Stimulated activated CD4-positive, alpha-beta T cell treated with anti-CD3 and anti-CD28 coated beads, TNF-alpha, amount 100 ng/mL, for 24 hours (primary cell): Measurements from ENCODE around the gene GPC5.
"Not testable (repeated sequence)": the region's sequence is repeated elsewhere in the genome, so short reads cannot be mapped to it uniquely, and the experiment has no call there.

Source experiments
- DNase-seq, 3 experiments: peaks; one replicate each; pipeline ENCODE4 v3.0.0-alpha.2; 2020; ENCODE audit warnings: low read depth in 3 of 3

The GPC5 gene

DNA sequence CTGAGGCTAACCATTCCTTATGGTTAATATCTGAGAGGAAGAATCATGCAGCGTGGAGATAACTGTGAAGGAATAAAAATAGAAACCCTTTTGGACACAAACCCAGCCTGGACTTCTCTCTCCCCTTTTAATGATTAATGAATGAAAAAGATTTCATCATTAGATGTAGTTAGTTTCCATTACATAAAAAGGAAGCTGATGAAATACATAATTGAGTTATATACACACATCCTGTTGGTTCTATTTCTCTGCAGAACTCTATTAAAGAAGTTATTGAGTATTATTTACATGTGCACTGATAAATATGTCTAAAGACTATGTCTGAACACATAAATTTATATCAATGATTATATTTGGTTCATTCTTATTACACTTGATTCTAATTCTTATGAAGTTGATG is 465.3 kb downstream of the GPC5 start:
- DNase-seq = no peak

DNA sequence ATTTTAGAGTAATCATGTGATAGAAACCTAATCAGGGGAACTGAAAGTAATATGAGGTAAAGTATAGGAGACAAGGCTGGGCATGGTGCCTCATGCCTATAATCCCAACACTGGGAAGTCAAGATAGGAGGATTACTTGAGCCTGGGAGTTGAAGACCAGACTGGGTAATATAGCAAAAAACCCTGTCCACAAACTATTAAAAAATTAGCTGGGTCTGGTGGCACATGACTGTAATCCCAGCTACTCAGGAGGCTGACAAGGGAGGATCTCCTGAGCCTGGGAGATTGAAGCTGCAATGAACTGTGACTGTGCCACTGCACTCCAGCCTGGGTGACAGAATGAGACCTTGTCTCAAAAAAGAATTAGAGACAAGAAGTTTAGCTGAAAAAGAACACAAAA is 469.9 kb downstream of the GPC5 start:
- DNase-seq = no peak

DNA sequence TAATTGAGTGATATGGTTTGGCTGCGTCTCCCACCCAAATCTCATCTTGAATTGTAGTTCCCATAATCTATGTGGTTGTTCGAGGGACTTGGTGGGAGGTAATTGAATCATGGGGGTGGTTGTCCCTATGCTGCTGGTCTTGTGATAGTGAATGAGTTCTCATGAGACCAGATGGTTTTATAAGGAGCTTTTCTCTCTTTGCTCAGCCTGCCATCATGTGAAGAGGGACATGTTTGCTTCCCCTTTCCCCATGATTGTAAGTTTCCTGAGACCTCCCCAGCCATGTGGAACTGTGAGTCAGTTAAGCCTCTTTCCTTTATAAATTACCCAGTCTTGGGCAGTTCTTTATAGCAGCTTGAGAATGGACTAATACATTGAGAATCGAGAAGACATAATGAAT is 480.1 kb downstream of the GPC5 start:
- DNase-seq = no peak

DNA sequence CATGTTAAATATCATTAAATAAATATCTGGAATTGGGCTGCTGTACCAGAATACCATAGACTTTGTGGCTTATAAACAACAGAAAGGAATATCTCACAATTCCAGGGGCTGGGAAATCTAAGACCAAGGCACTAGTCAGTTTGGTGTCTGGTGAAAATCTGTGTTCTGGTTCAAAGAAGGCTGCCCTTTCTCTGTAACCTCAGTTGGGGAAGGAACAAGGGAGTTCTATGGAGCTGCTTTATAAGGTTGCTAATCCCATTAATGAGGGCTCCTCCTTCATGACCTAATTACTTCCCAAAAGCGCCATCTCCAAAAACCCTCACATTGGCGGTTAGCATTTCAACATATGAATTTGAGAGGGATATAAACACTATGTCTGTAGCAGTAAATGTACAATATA is 480.9 kb downstream of the GPC5 start:
- no peak for DNase-seq

DNA sequence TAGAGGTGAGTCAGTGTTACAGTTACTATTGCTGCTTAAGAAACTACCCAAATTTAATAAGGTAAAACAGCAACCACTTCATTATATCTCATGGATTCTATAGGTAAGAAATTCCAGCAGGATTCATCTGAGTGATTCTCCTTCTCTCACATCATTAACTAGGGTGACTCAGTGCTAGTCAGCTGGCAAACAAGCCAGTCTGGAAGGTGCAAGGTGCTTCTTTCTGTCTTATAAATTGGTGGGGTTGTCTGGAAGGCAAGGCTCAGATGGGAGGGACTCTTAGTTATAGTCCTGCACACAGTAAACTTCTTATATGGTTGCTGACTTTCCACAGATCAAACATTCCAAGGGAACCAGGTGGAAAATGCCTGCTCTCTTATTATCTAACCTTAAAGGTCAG is 484.5 kb downstream of the GPC5 start:
- no peak for DNase-seq

DNA sequence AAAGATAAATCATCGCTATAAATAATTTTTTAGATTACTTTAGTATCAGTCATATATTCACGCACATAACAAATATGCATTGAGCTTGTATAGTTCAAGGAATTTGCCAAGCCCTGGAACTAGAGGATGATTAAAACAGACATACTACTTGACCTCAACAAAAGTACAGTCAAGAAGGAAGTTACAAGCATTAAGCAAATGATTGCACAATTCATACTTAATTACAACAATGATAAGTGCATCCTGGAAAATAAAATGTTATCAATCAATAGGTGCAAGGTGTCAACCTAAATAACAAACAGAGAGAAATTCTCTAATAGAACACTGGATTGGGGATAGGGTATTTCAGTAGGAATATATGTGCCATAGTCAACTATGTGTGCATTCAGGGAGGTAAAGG is 491.2 kb downstream of the GPC5 start:
- no peak for DNase-seq

DNA sequence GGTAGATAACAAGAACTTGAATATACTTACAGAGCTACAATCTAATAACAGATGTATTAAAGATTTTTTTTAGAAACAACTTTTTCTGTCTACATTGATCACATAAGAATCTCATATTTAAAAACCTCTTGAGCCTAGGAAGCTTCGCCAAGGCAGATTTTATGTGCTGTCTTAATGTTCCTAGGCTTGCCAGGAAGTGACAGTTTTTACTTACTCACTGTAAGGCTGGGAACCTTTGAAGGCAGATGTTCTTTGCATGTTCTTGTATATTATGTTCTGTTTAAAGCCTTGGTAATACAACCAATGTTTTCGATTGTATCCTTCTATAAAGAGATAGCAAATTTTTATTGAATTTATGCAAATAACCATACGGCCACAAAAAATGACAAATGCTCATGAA is 492.7 kb downstream of the GPC5 start:
- no peak for DNase-seq

DNA sequence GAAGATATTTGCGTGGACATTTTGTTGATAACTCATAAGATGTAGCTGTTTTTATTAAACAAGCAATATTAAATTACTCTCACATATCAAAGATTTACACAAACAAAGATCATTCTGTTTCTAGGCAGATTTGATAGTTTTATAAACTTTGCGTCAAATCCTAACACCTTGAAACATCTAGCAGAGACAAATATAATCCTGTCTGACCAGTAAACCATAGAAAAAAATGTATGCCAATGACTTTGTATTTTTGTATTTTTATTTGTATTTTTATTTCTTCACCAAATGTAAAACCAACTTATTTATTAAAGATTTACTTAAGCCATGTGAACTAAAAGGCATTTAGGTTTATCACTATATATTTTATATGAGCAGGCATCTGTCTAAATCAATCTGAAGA is 494.6 kb downstream of the GPC5 start:
- DNase-seq = no peak

DNA sequence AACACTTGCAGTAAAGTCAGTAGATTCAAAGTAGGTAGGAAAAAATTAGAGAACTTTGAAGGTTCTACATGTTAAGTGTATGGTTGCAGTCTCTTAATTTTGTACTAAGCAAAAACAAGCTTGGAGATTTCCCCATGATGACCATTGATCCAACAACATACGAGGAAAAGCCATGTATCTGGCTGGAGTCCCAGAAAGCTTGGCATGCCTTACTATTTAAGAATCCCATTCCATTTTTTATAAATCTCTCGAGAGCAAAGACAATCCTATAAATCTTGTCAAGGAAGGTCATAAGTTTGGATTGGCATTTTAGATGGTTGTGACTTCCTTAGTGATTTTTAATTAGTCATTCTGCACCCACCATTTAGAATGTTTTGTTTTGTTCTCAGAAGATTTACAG is 495.9 kb downstream of the GPC5 start:
- DNase-seq = no peak

DNA sequence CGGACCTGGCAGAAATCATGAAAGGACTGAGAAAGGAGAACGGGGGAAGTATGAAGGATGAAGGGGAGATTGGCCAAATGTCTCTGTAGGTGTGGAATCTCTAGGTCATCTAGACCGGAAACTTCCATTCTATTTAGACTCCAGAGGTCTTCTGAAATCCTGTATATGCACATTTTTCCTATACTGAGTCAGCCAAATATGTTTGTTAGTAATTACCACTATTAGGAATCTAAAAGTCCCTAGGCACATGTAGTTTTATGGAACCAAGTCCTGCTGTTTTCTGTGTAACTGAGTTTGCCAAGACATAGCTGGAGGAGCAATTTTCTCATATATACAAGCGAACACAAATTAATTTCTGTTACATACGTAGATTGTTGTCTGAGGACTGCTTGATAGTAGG is 498.1 kb downstream of the GPC5 start:
- no peak for DNase-seq

DNA sequence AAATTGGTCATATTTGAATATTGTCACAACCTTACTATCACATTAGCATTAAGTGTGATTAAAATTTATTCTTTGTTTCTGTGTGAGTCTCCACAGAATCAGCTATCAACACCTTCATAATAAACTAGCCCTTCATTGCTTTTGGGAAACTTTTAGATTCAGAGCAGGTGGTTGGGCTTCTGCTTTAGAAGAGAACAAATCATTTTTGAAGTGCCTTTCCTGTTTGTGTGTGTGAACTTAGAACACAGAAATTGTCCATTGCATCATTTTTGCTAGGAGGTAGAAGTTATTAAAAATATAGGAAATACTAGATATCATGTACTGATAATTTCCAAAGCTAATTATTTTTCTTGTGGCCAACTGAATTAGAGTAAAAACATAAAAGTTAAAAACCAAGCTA is 500.6 kb downstream of the GPC5 start:
- DNase-seq = not testable (repeated sequence)

DNA sequence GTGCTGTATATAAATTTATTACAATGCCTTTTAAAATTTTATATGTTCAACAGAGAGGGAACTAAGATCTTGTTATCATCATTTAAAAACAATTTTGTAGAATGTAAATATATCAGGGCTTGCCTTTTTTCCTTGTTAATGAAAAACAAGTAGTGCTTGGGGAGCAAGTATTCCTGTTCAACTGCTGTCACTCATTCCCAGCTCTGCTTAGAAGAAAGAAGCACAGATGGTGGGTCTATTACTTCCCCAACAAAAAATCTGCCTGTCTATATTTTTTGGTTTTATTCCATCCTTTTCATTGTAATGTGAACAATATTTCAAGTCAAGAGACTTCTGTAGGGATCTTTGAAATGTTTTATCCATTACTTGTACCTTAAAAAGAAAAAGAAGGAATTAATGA is 503.9 kb downstream of the GPC5 start:
- DNase-seq = no peak

DNA sequence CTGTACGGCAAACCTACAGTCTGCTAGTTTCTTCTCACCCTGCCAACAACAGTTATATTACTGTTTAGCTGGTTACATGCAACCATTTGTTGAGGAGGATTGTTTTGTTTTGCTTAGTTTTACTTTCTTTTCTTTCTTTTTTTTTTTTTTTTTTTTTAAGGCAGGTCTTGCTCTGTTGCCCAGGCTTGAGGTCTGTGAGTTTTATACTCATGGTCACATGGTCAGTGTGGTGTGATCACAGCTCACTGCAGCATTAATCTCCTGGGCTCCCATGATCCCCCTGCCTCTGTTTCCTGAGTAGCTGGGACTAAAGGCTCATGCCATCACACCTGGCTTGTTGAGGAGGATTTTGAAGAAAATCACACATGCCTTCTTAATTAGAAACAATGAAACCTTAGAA is 505.6 kb downstream of the GPC5 start:
- DNase-seq = no peak

DNA sequence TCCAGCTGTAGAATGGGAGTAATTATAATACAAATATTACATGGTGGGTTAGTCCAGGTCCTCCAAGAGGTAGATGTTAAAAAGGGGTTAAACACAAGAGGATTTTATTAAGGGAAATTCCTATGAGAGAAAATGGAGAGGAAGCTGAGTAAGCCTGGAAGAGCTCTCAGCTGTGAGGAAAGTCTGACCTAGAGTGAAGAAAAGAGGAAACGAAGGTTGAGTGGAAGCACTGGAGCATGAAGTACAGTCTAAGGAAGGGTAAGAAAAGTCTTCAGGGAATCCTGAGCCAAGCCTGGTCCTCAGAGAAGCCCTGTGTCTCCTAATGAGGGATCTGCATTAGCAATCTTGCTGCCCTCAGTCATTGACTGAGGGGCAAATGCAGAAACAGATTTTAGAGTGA is 506.2 kb downstream of the GPC5 start:
- DNase-seq = no peak

DNA sequence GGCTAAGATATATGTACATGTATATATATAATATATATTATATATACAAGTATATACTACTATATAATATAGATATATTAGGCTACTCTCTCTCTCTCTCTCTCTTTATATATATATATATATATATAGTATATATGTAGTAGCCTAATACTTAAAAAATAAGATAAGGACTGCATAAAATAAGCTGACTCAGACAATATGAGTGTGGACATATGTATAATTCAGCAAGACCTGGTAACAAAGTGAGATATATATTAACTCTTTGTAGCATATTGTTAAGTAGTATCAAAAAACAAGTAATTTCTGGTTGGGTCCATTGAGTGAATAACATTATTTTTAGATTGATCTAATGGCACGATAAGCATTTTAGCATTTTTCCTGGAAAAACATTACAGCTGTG is 509.0 kb downstream of the GPC5 start:
- no peak for DNase-seq

DNA sequence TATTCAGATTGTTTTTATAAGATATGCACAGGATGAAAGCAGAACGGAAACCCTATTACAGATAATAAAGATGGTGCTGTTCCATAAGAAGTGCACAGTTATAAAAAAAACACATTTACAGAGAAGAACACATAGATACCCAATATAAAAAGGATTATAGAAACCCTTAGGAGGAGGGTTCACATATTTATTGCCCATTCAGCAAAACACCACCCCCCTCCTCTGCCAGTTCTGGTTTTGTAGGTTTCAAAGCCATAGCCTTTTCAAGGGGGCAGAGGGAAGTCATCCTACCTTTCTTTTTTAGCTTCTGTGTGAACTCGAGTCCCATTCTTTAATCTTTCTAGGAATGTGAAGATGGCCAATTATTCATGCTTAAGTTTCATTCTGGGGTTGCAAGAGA is 511.2 kb downstream of the GPC5 start:
- DNase-seq = no peak

DNA sequence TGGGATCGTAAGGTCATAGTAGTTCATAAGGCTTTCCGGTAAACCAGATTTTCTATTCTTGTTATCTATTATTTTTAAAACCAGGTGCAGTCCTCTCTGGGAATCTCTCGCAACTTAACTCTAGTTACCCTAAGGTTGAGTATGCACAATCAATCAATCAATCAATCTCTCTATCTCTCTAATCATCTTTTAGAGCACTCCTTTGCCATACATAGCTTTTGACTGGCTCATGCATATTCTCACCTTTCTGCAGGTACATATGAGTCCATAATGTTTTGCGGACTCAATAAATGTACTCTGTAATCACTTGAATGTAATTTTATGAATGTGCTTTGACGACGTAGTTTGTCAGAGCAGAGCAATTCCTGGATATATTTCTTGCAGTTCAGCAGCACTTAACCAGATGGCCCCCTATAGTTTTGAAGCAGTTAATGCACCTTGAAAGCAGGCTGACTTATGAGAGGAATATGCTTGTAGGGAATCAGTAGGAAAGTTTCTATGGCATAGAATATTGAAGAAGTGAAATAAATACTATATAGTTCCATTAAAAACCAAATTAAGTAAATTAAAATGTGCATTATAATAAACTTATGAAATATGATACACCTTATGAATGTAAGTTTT is 524.7 kb downstream of the GPC5 start:
- DNase-seq = no peak

DNA sequence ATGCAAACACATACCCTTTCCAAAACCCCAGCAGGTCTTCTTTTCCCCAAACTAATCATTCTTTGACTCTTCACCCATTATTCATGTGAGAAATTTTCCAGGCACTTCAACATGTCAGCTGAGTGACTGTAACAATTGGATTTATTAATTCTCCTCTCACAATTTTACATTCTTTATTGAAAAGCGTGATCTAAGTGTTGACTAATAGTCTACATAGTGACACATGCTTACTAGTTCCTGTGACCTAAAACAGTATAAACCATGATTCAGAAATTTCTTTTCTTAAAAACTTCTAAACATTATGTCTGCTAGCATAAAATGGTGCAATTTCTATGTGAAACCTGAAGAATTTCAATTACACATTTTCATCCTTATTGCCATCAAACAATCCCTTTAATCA is 532.3 kb downstream of the GPC5 start:
- no peak for DNase-seq

DNA sequence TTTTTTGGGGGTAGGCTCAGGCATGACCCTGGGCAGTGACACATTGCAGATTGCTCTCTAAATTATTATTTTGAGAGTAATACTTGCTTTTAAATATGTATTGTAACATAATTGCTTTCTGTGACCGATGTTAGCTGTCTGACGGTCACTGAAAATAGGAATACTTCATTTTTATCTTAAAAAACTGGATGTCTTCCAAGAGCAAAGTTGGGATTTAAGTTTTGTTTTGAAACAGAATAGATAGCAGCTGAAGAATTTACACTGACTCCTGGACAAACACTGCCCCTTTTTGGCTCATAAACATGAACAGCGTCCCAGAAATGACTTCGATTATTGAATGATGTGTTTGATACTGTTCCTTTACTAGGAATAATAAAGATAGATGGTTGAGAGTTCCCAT is 535.9 kb downstream of the GPC5 start:
- no peak for DNase-seq

DNA sequence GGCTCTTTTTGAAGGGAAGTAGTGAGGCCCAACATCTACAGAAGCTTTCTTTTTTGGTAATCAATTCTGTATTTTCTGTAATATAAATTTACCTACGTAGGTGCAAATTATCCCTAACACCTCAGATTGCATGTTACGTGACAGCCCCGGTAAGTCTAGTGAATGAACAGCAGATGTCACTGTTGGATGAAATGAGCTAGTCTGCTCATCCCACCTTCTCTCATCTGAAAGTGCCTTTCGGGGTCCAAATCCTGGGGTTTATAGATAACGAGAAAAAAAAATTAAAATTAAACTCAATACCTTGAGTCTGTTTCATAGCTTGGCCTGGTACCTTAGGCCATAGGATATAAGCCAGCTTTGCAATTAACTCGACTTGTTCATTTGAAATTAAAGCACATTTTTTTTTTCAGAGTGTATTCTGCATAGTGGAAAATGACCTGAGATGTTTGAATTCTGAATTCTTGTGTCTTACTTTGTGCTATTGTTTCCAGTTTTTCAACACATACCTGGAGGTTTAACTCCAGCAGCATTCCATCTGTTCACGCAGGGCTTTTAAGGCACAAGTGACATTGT is 548.2 kb downstream of the GPC5 start:
- DNase-seq = no peak

DNA sequence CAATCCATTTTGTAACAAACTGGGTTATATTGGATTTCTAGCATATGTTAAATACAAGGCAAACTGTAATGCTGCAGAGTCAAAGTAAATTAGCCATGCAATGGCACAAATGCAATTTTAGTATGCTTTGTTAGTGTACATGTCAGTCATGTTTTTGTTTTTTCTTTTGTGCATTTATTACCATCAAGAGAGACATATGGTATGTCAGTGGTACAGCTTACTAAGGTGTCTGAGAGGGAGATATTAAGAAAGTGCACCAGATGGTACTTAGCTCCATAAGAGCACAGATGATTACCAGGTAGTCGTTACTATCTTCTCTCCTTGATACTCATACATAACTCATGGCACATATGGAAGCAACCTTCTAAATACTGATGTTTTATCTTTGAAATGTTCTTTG is 550.3 kb downstream of the GPC5 start:
- DNase-seq = no peak

DNA sequence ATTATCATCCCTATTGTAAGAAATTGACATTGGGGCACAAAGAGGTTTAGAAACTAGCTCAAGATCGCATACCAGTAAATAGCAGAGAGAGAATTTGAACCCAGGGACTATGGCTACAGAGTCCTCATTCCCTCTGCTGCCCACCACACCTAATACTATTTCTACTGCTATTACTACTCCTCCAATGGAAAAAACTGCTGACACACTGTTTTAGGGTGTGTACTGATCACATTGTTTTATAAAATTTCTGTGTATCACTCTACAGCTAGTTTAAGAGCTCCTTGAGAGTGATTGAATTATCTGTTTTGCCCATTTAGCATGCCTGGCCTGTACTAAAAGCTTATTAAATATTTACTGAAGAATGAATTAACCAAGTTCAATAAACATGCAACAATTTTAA is 552.4 kb downstream of the GPC5 start:
- no peak for DNase-seq

DNA sequence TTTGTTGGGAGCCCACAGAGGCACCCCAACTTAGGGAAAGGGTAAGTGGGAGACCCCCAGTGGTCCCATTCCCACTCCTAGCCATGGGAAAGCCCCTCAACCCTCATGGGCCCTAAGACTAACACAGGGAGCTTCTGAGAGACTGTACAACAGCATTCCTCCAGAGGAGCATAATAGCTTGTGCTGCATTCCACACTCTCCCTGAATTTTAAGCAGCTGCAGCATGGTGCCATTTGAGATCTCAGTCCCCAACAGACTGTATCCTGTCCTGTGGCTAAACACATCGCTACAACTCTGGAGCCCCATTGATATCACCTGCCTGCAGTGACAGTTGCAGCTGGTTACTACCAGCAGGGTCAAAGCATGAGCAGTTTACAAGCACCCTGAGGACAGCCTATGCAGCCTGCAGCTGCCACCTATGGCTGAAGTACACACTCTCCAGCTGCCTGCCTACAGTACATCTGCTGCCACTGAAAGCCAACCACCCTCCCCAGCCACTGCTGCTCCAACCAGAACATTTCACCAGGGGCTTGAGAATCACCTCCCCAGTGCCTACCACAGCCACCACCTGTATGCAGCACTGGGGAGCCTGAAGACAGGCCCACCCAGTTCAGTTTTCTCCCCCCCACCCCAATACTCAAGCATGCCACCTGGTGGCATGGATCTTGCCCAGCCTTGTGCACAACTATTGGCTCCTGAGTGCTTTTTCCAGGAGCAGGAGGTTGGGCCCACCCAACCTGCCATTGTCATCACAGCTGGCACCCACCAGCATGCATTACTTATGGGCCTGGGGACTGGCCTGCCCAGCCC is 557.3 kb downstream of the GPC5 start:
- no peak for DNase-seq

DNA sequence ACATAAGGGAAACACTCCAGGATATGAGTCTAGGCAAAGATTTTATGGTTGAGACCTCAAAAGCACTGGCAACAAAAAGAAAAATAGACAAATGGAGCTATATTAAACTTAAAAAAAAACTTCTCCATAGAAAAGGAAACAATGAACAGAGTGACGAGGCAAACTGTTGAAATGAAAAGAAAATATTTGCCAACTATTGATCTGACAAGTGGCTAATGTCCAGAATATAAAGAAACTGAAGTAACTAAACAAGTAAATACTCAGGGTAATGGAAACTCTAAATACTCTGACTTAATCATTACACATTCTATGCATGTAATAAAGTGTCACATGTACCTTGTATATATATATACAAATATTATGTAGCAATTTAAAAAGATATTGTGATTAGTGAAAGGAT is 562.5 kb downstream of the GPC5 start:
- no peak for DNase-seq
